Thymus (tissue), 11 donors: ENCODE measurements around the gene RFX2. TPM values are rescaled to one million over a fixed set of nuclear protein-coding genes. Genes with fewer than 3 reads are reported as not detected.
A peak's percentile ranks its signal among the peaks of the same experiment; 100 is the strongest.

Experiments
- DNase-seq, 9 donors: peaks; one replicate each; pipeline ENCODE4 v3.0.0-alpha.2; 2013; ENCODE audit warnings: low spot score in 9 of 9, low read depth in 6 of 9, missing footprints in 1 of 9
- H3K27ac ChIP-seq, 2 donors: one replicate each; pipeline ENCODE4 v1.5.1; 2013; ENCODE audit warnings: control low read depth in 1 of 2, low read depth in 1 of 2, low read length in 1 of 2, mild to moderate bottlenecking in 1 of 2, moderate library complexity in 1 of 2
- H3K27me3 ChIP-seq, 2 donors: one replicate each; pipeline ENCODE4 v1.5.1; 2013; ENCODE audit warnings: low read length in 1 of 2; ENCODE audit not compliant: control insufficient read depth in 2 of 2, insufficient read depth in 1 of 2
- H3K36me3 ChIP-seq, 2 donors: one replicate each; pipeline ENCODE4 v1.5.1; 2013; ENCODE audit warnings: low read length in 1 of 2, mild to moderate bottlenecking in 1 of 2, moderate library complexity in 1 of 2; ENCODE audit not compliant: control insufficient read depth in 2 of 2, insufficient read depth in 2 of 2
- H3K4me1 ChIP-seq, 2 donors: one replicate each; pipeline ENCODE4 v1.5.1; 2013; ENCODE audit warnings: low read length in 2 of 2; ENCODE audit not compliant: control insufficient read depth in 2 of 2, insufficient read depth in 2 of 2
- H3K4me3 ChIP-seq, 2 donors: one replicate each; pipeline ENCODE4 v1.5.1; 2013; ENCODE audit warnings: low read length in 2 of 2, control low read depth in 1 of 2, mild to moderate bottlenecking in 1 of 2
- H3K9me3 ChIP-seq, 2 donors: one replicate each; pipeline ENCODE4 v1.5.1; 2013; ENCODE audit warnings: low read length in 1 of 2, mild to moderate bottlenecking in 1 of 2; ENCODE audit not compliant: control insufficient read depth in 2 of 2, insufficient read depth in 1 of 2
- WGBS: extraction: QIAGEN DNeasy Blood & Tissue Kit; methylation state at CpG from one replicate; pipeline ENCODE4 v1.1.7; 2013; 5-methylcytosine and 5-hydroxymethylcytosine counted together
- polyA plus RNA-seq: library from polyadenylated mRNA; stranded (reverse); fragments of 200-250 nt; gene quantifications from one replicate; pipeline ENCODE4 v1.2.3, GENCODE V29; 2013
- total RNA-seq: library from RNA; stranded (reverse); fragments of 120-200 nt; gene quantifications from one replicate; pipeline ENCODE4 v1.2.4, GENCODE V29; 2013
- donor health status: healthy.

Gene RFX2
- total and polyA plus RNA-seq, 2 donors, result 3.4 to 4.6 TPM

GRCh38 chr19:5999693-6000092 lies 110.6 kb downstream of the RFX2 start:
- Histone ChIP-seq H3K27me3 (no peaks in the 10 kb centered on the region), H3K36me3 (peaks cover 12 to 54% of the 10 kb centered on the region in 2 donors), H3K27ac (no peak overlapping the region), H3K9me3 (peaks cover 2 to 4% of the 10 kb centered on the region in 2 donors), H3K4me3 (no peak overlapping the region), H3K4me1 (no peaks in the 10 kb centered on the region)
- 98% methylated on average over 6 of the region's 6 CpGs for WGBS
- no peak for DNase-seq

DNA sequence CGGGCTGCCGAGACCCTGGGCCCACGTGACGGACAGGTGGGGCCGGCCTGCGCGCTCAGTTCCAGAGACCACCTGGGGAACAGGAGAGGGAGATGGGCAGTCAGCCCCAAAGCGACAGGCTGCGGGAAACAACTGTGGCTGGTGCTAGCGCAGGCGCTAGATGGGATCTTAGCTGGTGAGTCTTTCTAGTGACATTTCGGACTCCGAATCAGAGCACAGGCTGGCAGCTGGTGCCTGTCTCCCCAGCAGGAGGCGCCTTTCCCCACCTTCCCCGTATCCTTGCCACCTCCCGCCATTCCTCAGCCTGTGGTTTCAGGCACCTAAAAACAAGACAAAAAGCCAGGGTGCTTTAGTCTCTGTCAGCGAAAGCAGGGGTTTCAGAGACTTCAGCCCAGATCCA lies 112.9 kb downstream of the RFX2 start:
- no peaks in the 10 kb centered on the region for H3K27me3 ChIP-seq
- H3K4me3 ChIP-seq, result no peak overlapping the region
- H3K27ac ChIP-seq, result no peak overlapping the region
- H3K9me3 ChIP-seq, result peaks cover 2 to 4% of the 10 kb centered on the region in 2 donors
- peaks cover 0 to 15% of the 10 kb centered on the region in 2 donors for H3K4me1 ChIP-seq
- 96% methylated on average over 17 of the region's 17 CpGs for WGBS
- DNase-seq, result no peak
- peaks cover 9 to 56% of the 10 kb centered on the region in 2 donors for H3K36me3 ChIP-seq

- WGBS, result 97% methylated on average over 37 of the region's 37 CpGs
- no peak for DNase-seq
- Histone ChIP-seq H3K4me3 (no peak overlapping the region), H3K36me3 (peaks cover 9 to 52% of the 10 kb centered on the region in 2 donors), H3K27me3 (no peaks in the 10 kb centered on the region), H3K9me3 (peaks cover 2 to 4% of the 10 kb centered on the region in 2 donors), H3K4me1 (peaks cover 0 to 16% of the 10 kb centered on the region in 2 donors), H3K27ac (no peak overlapping the region)
Observed at GRCh38 chr19:5996623-5997320, 113.5 kb downstream of the RFX2 start.

- Histone ChIP-seq H3K27ac (no peak overlapping the region), H3K36me3 (peaks cover 9 to 46% of the 10 kb centered on the region in 2 donors), H3K27me3 (no peaks in the 10 kb centered on the region), H3K4me1 (peaks cover 0 to 16% of the 10 kb centered on the region in 2 donors), H3K4me3 (no peak overlapping the region), H3K9me3 (peaks cover 2 to 9% of the 10 kb centered on the region in 2 donors)
- no peak for DNase-seq
- WGBS, result 96% methylated on average over 26 of the region's 26 CpGs
Observed at GRCh38 chr19:5996102-5996501, 114.2 kb downstream of the RFX2 start.

DNA sequence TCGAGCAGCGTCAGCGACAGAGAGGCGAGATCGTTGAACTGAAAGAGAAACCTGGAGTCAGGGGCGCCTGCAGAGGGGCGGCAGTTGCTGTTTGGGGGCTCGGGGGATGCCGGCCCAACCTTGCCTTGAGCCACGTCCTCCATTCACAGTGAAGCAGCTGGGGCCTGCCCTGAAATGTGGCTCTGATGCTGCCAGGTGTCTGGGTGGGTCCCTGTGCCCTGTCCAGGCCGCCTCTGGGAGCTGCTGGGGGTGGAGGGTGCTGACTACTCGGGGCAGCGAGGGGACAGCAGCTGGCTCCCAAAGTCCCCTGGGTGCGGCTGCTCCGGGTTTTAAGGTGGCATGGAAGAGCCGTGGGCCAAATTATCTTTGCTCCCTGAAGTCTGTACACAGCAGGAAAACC lies 114.7 kb downstream of the RFX2 start:
- H3K4me3 ChIP-seq, result no peak overlapping the region
- H3K9me3 ChIP-seq, result peaks cover 2 to 11% of the 10 kb centered on the region in 2 donors
- H3K4me1 ChIP-seq, result peaks cover 0 to 16% of the 10 kb centered on the region in 2 donors
- WGBS, result 98% methylated on average over 16 of the region's 16 CpGs
- H3K27ac ChIP-seq, result no peak overlapping the region
- H3K36me3 ChIP-seq, result peaks cover 7 to 43% of the 10 kb centered on the region in 2 donors
- no peak for DNase-seq
- no peaks in the 10 kb centered on the region for H3K27me3 ChIP-seq

DNA sequence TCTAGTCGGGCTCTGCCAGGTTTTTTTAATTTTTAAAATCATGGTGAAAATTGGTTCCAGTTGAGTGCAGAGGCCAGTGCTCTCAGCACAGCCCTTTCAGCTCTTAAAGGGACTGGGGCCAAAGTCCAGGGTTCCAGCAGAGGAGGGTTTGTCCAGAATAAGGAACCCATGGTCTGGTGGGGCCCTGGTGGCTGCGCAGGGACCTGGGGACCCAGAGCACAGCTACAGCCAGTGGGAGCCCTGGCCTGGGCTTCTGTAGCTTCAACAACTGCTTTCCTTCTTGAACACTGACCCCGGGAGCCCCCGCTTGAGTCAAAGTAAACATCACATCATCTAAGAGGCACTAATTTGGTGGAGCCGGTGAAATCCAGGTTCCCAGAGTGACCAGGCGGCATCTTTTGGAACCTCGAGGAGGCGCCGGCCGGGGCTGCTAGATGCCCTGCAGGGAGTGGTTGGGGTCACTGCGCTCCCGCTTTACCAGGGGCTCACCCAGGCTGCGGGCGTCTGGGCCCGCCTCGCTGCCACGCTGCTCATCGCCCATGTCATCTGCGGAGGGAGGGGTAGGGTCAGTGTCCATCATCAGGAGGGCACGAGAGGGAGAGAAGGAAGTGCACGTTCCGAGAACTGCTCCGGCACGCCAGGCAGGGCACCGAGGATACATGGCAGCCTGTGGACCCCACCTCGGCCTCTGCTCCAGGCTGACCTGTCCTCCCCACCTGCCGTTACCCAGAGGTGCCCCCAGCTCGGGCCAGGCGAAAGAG lies 115.7 kb downstream of the RFX2 start:
- peaks cover 0 to 16% of the 10 kb centered on the region in 2 donors for H3K4me1 ChIP-seq
- no peak for DNase-seq
- H3K9me3 ChIP-seq, result peaks cover 0 to 12% of the 10 kb centered on the region in 2 donors
- H3K36me3 ChIP-seq, result peaks cover 4 to 39% of the 10 kb centered on the region in 2 donors
- H3K27ac ChIP-seq, result no peak overlapping the region
- no peaks in the 10 kb centered on the region for H3K27me3 ChIP-seq
- 97% methylated on average over 29 of the region's 29 CpGs for WGBS
- H3K4me3 ChIP-seq, result no peak overlapping the region

DNA sequence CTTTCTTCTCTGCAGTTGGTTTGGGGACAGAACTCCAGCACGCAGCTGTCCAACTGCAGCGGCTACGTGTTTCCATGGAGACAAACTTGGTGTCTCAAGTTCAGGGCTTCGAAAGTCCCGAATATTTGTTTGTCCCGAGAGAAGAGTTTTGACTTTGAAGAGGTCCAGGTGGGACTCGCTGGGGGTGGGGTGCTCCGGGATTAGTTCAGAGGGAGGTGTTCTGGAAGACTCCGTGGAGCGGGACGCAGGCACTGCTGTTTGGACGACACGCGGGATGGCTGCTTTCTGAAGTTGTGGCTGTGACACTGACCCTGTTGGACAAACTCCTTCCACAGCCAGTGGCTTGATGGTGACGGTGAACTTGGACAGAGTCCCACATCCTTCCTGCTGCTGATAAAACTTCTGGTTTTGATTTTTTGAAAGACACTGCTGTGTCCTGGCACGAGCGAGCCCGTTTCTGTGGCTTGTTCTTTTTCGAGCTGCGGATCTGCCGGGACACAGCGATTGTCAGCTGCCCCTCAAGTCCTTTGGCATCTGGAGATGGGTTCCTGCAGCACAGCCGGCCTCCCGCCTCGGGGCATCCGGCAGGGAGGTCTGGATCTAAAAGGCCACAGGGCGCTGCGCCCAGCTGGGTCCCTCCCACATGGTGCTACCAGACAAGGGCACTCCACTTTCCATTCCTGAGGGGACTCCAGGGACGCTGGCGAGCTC lies 116.5 kb downstream of the RFX2 start:
- no peak for DNase-seq
- H3K4me3 ChIP-seq, result no peak overlapping the region
- no peaks in the 10 kb centered on the region for H3K27me3 ChIP-seq
- peaks cover 0 to 12% of the 10 kb centered on the region in 2 donors for H3K9me3 ChIP-seq
- no peak overlapping the region for H3K27ac ChIP-seq
- peaks cover 0 to 16% of the 10 kb centered on the region in 2 donors for H3K4me1 ChIP-seq
- H3K36me3 ChIP-seq, result peaks cover 0 to 39% of the 10 kb centered on the region in 2 donors
- 85% methylated on average over 30 of the region's 30 CpGs for WGBS

- Histone ChIP-seq H3K27me3 (no peaks in the 10 kb centered on the region), H3K27ac (peak overlapping the region in 1 of 2 donors; percentile 23), H3K4me3 (no peak overlapping the region), H3K9me3 (peaks cover 0 to 12% of the 10 kb centered on the region in 2 donors), H3K36me3 (peaks cover 0 to 35% of the 10 kb centered on the region in 2 donors), H3K4me1 (peaks cover 0 to 16% of the 10 kb centered on the region in 2 donors)
- 89% methylated on average over 13 of the region's 13 CpGs for WGBS
- no peak for DNase-seq
Observed at GRCh38 chr19:5993201-5993600, 117.1 kb downstream of the RFX2 start.
